Activated T-helper 2 cell treated with anti-CD3 and anti-CD28 coated beads, Interferon-gamma antibody, Interleukin-2, Interleukin-4, amounts not matched to agents 10 μg/mL and 5 μg/mL and 100 μg/mL, durations not matched to agents 14 hours and 24 hours and 36 hours (primary cell): ENCODE measurements around the gene MRFAP1. TPM values are rescaled to one million over a fixed set of nuclear protein-coding genes. Genes with fewer than 3 reads are reported as not detected.

ENCODE experiments used
- DNase-seq: peaks from one replicate; pipeline ENCODE4 v3.0.0; 2021; ENCODE audit warnings: low spot score
- H3K27ac Mint-ChIP-seq: one replicate; pipeline ENCODE4 v1.8.0; 2021; ENCODE audit warnings: mixed read lengths
- H3K27me3 Mint-ChIP-seq: one replicate; pipeline ENCODE4 v1.8.0; 2021; ENCODE audit warnings: low read depth, mixed read lengths
- H3K36me3 Mint-ChIP-seq: one replicate; pipeline ENCODE4 v1.8.0; 2021; ENCODE audit warnings: low read depth, mixed read lengths
- H3K4me1 Mint-ChIP-seq: one replicate; pipeline ENCODE4 v1.8.0; 2021; ENCODE audit warnings: low read depth, mixed read lengths
- H3K4me3 Mint-ChIP-seq: one replicate; pipeline ENCODE4 v1.8.0; 2021; ENCODE audit warnings: low read depth, mild to moderate bottlenecking, moderate library complexity, mixed read lengths
- H3K9me3 Mint-ChIP-seq: one replicate; pipeline ENCODE4 v1.8.0; 2021; ENCODE audit warnings: mixed read lengths
- intact Hi-C: fragments of 100-400 bp; cut with micrococcal nuclease; formaldehyde crosslinking; loops from one replicate; pipeline ENCODE4 v1.15.1; 2023
- total RNA-seq: library from RNA; stranded (reverse); gene quantifications from 2 replicates; pipeline ENCODE4 v1.2.3, GENCODE V29; 2022

The MRFAP1 gene
- total RNA-seq, 1 donor from 2014 or later = 105 TPM

GRCh38 chr4:6686104-6686787 lies 45.8 kb downstream of the MRFAP1 start:
- no peak for DNase-seq
- H3K27me3 Mint-ChIP-seq = no peaks in the 10 kb centered on the region
- H3K9me3 Mint-ChIP-seq = no peaks in the 10 kb centered on the region
- H3K4me3 Mint-ChIP-seq = no peak overlapping the region
- H3K4me1 Mint-ChIP-seq = peaks cover 48% of the 10 kb centered on the region
- H3K27ac Mint-ChIP-seq = no peak overlapping the region
- peaks cover 31% of the 10 kb centered on the region for H3K36me3 Mint-ChIP-seq
- intact Hi-C loops = no loop called here

- Mint-ChIP-seq H3K4me3 (peak overlapping the region; percentile 82), H3K36me3 (peaks cover 24% of the 10 kb centered on the region), H3K27ac (peak overlapping the region; percentile 94), H3K4me1 (peaks cover 61% of the 10 kb centered on the region), H3K27me3 (no peaks in the 10 kb centered on the region), H3K9me3 (no peaks in the 10 kb centered on the region)
- DNase-seq = no peak
- intact Hi-C loops = no loop called here
Observed at GRCh38 chr4:6687947-6688878, 47.7 kb downstream of the MRFAP1 start.

GRCh38 chr4:6688879-6689505 lies 48.5 kb downstream of the MRFAP1 start:
- H3K27me3 Mint-ChIP-seq = no peaks in the 10 kb centered on the region
- DNase-seq = peak; percentile 74
- peaks cover 24% of the 10 kb centered on the region for H3K36me3 Mint-ChIP-seq
- H3K4me1 Mint-ChIP-seq = peaks cover 69% of the 10 kb centered on the region
- intact Hi-C loops = loop anchor here (1.0 kb wide), 1 partner anchor 15 kb away; a partner anchor contains a TSS
- peak overlapping the region; percentile 94 for H3K27ac Mint-ChIP-seq
- H3K4me3 Mint-ChIP-seq = peak overlapping the region; percentile 82
- H3K9me3 Mint-ChIP-seq = no peaks in the 10 kb centered on the region

- intact Hi-C loops = loop anchor here (1.0 kb wide), 1 partner anchor 15 kb away; a partner anchor contains a TSS
- H3K36me3 Mint-ChIP-seq = peaks cover 24% of the 10 kb centered on the region
- H3K9me3 Mint-ChIP-seq = no peaks in the 10 kb centered on the region
- H3K4me3 Mint-ChIP-seq = peak overlapping the region; percentile 82
- H3K27ac Mint-ChIP-seq = peak overlapping the region; percentile 94
- H3K4me1 Mint-ChIP-seq = peaks cover 72% of the 10 kb centered on the region
- no peak for DNase-seq
- no peaks in the 10 kb centered on the region for H3K27me3 Mint-ChIP-seq
Observed at GRCh38 chr4:6689506-6689960, 49.0 kb downstream of the MRFAP1 start.

Other genes with a start within 250 kb of the MRFAP1 start
- not detected in 2 replicates for gene PPP2R2C, start 168.1 kb upstream of the MRFAP1 start, total RNA-seq
- gene MAN2B2, start 65.5 kb upstream of the MRFAP1 start, total RNA-seq = 14.9 and 16.3 TPM in 2 replicates
- 3.4 and 5.8 TPM in 2 replicates for gene S100P, start 53.2 kb downstream of the MRFAP1 start, total RNA-seq
- 46.6 and 49.6 TPM in 2 replicates for gene MRFAP1L1, start 69.2 kb downstream of the MRFAP1 start, total RNA-seq
- 18.2 and 20.8 TPM in 2 replicates for gene BLOC1S4, start 75.5 kb downstream of the MRFAP1 start, total RNA-seq
- 13.6 and 15.9 TPM in 2 replicates for gene KIAA0232, start 142.0 kb downstream of the MRFAP1 start, total RNA-seq